ENCODE results near the gene BANP. TPM values are rescaled to one million over a fixed set of nuclear protein-coding genes. Genes with fewer than 3 reads are reported as not detected.
"Not testable (repeated sequence)": the region's sequence is repeated elsewhere in the genome, so short reads cannot be mapped to it uniquely, and the experiment has no call there.

Gene BANP
- 10 to 100 TPM; 21.9 to 45.4 (median 32.4) TPM for total RNA-seq

- peaks cover 7 to 33% of the 10 kb centered on the region in 2 donors for H3K4me1 ChIP-seq
- H3K36me3 ChIP-seq, result no peaks in the 10 kb centered on the region
- peak; percentile 96 to 99 for DNase-seq (ENCODE audit: low spot score in 2 of 2)
- peak within 1 kb of the TSS; percentile 75 to 97 (median 96) for H3K4me3 ChIP-seq
- intact Hi-C loops (cut with DNase I; ENCODE audit: low total_unique reads), result no loop called here
- peak within 1 kb of the TSS; percentile 97 to 99 for H3K27ac ChIP-seq
- H3K9me3 ChIP-seq, result no peaks in the 10 kb centered on the region
- H3K27me3 ChIP-seq, result no peaks in the 10 kb centered on the region
- TF ChIP-seq CTCF (IDR thresholded peaks at IDR 0.05) (peak; percentile 15 to 65 (median 36)), POLR2A (IDR thresholded peaks at IDR 0.05) (no peak), POLR2AphosphoS5 (IDR thresholded peaks at IDR 0.05) (peak; percentile 75 to 81 (median 76))
Observed at GRCh38 chr16:87950765-87951551, at the start of gene BANP. TSS of gene BANP (plus strand) at chr16:87951434. CDS start at chr16:87975116, 23,682 bp downstream.

- H3K27me3 ChIP-seq; H3K27ac ChIP-seq; H3K4me3 ChIP-seq; DNase-seq (ENCODE audit: low spot score in 2 of 2); H3K9me3 ChIP-seq; H3K36me3 ChIP-seq; intact Hi-C loops (cut with DNase I; ENCODE audit: low total_unique reads); H3K4me1 ChIP-seq: not testable (repeated sequence)
Observed at GRCh38 chr16:87904963-87905362, 46.3 kb upstream of the BANP start.

DNA sequence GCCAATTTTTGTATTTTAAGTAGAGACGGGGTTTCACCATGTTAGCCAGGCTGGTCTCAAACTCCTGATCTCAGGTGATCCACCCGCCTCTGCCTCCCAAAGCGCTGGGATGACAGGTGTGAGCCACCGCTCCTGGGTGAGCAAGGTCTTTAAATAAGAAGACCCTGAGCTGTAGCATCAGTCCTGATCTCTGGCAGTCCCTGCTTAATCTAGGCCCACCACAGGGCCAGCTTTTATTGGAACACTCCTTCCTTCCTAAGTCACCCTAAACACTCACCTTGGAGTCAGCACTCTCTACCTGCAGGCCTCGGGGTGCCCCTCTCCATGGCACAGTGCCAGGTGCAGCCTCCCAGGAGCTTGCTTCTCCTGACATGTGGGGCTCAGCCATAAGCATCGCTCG lies 45.7 kb upstream of the BANP start:
- intact Hi-C loops (cut with DNase I; ENCODE audit: low total_unique reads); H3K27ac ChIP-seq; H3K9me3 ChIP-seq; H3K27me3 ChIP-seq; DNase-seq (ENCODE audit: low spot score in 2 of 2); H3K4me3 ChIP-seq; H3K36me3 ChIP-seq; H3K4me1 ChIP-seq: not testable (repeated sequence)

DNA sequence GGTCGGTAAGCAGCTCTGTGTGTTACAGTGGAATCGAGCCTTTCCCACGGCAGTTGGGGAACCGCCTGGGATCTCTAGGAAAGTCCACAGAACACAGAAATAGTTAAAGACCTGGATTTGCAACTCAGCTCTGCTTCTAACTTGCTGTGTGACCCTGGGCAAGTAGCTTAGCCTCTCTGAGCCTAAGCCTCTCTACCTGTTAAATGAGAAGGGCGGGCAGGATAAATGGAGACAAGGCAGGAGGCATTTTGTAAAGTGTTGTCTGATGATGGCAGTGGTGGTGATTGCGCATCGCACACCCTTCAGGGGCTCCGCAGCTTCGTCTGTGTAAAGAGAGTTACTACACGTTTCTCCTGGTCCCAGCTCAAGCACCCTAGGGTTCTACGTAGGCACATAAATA lies 43.1 kb upstream of the BANP start:
- H3K36me3 ChIP-seq; H3K27ac ChIP-seq; H3K9me3 ChIP-seq; DNase-seq (ENCODE audit: low spot score in 2 of 2); H3K4me1 ChIP-seq; H3K27me3 ChIP-seq; H3K4me3 ChIP-seq; intact Hi-C loops (cut with DNase I; ENCODE audit: low total_unique reads): not testable (repeated sequence)

GRCh38 chr16:87909203-87909935 lies 41.9 kb upstream of the BANP start:
- intact Hi-C loops (cut with DNase I; ENCODE audit: low total_unique reads); H3K27me3 ChIP-seq; H3K9me3 ChIP-seq; H3K4me3 ChIP-seq; H3K27ac ChIP-seq; H3K36me3 ChIP-seq; H3K4me1 ChIP-seq: not testable (repeated sequence)
- peak; percentile 58 to 77 for DNase-seq (ENCODE audit: low spot score in 2 of 2)
- peak; percentile 71 to 77 (median 73) for TF ChIP-seq CTCF (IDR thresholded peaks at IDR 0.05)

DNA sequence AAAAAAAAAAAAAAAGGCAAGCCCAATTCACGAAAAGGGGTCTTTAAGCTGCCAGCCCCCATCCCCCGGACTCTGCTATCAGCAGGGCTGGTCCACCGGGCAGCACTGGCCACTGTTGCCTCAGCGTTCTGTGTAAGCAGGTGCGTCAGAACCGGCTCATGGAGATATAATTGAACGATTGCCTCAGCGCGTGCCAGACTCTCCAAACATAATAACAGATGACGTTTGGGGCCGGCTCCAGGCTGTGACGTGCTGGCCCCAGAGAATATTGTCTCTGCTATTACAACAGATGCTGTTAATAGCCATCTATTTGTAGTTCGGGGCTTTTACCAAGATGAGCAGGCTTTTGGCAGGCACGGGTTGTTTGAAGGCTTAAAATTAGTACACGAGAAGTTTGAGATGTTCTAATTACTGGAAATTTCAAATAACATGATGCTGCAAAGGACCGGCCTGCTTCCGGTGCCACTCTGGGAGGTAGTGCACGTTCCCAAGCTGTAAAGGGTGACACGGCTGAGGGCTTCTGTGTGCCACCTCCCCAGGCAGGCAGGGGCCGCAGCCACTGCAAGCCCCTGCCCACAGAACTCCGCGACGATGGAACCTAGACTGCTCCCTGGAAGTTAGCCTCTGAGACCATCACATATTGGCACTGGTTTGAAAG lies 40.0 kb upstream of the BANP start:
- peak overlapping the region in 1 of 2 donors; percentile 32 for H3K27ac ChIP-seq
- H3K27me3 ChIP-seq, result not testable (repeated sequence)
- peak in 1 of 3 donors; percentile 30 for TF ChIP-seq POLR2AphosphoS5 (IDR thresholded peaks at IDR 0.05)

DNA sequence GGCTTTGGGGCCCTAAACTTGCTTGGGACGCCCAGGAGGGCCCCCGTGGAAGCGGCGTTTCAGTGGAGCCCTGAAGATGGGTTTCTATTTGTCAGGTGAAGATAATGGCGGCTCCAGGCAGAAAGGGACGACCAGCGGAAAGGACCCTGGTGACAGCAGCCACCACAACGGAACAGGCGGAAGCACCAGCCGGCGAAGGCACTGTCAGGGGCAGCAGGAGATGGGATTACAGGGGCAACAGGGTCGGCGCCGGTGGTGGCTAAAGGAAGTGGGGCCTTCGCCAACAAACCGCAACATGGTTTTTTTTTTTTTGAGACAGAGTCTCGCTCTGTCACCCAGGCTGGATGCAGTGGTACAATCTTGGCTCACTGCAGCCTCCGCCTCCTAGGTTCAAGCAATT lies 38.5 kb upstream of the BANP start:
- H3K9me3 ChIP-seq; H3K27me3 ChIP-seq; H3K27ac ChIP-seq; intact Hi-C loops (cut with DNase I; ENCODE audit: low total_unique reads); DNase-seq (ENCODE audit: low spot score in 2 of 2); H3K36me3 ChIP-seq; H3K4me1 ChIP-seq; H3K4me3 ChIP-seq: not testable (repeated sequence)

More for the DNA sequence above, 40.0 kb upstream of the BANP start:
- intact Hi-C loops (cut with DNase I; ENCODE audit: low total_unique reads); H3K9me3 ChIP-seq; H3K36me3 ChIP-seq; H3K4me3 ChIP-seq; H3K4me1 ChIP-seq: not testable (repeated sequence)
- peak in 1 of 2 donors; percentile 39 for DNase-seq (ENCODE audit: low spot score in 2 of 2)

DNA sequence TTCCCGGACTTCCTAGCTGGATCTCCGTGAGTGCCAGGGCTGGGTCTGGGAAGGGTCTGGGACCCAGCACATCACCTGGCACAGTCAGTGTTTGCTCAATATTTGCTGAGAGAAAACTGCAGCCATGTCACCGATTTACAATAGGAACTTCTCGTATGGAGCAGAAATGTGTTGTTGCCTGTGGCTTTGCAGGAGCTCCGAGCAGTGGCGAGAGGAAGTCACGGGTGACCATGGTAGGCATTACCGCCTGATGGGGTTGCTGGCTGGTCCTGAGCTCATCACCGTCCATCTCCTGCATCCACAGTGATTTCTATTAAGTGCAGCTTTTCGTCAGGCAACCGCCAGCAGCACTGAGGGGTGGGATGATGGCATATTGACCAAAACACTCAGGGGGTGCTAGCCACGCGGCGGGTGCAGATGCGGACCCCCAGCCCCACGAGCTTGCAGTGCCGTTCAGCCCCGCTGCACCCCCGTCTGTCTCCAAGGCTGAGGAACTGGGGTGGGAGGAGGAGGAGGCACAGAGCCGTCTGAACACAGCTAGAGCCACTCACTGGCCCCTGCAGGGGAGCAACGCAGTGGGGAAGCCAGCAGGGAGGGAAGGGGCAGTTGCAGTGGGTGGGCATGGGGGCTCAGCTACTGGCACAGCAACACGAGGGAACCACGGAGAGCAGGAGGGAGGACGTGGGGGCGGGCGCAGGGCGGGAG lies 37.1 kb upstream of the BANP start:
- H3K4me1 ChIP-seq; intact Hi-C loops (cut with DNase I; ENCODE audit: low total_unique reads); H3K36me3 ChIP-seq; H3K9me3 ChIP-seq; H3K27me3 ChIP-seq; H3K27ac ChIP-seq; DNase-seq (ENCODE audit: low spot score in 2 of 2); H3K4me3 ChIP-seq: not testable (repeated sequence)

All from breast epithelium (tissue), 4 donors.